Stimulated activated CD8-positive, alpha-beta memory T cell treated with anti-CD3 and anti-CD28 coated beads, Interleukin-15, amount 100 ng/mL, for 4 hours (primary cell): Measurements from ENCODE around the gene CEP112.

Source experiments
- DNase-seq, 2 donors: peaks; one replicate each; pipeline ENCODE4 v3.0.0-alpha.2; 2020; ENCODE audit warnings: low read depth in 2 of 2

CEP112 gene

DNA sequence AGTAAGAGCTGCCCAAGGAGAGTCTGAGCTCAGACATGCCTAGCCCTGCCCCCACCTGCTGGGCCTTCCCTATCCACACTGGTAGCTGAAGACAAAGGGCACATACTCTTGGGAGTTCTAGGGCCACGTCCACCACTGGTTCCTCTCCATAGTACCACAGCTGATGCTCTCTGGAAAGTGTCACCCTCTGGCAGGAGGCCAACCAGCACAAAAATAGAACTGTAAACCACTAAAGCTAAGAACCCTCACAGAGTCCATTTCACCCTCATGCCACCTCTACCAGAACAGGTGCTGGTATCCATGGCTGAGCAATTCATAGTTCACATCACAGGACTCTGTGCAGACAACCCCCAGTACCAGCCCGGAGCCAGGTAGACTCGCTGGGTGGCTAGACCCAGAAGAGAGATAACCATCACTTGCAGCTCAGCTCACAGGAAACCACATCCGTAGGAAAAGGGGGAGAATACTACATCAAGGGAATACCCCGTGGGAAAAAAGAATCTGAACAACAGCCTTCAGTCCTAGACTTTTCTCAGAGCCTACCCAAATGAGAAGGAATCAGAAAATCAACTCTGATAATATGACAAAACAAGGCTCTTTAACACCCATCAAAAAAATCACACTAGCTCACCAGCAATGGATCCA lies 115.3 kb downstream of the CEP112 start:
- DNase-seq: no peak

DNA sequence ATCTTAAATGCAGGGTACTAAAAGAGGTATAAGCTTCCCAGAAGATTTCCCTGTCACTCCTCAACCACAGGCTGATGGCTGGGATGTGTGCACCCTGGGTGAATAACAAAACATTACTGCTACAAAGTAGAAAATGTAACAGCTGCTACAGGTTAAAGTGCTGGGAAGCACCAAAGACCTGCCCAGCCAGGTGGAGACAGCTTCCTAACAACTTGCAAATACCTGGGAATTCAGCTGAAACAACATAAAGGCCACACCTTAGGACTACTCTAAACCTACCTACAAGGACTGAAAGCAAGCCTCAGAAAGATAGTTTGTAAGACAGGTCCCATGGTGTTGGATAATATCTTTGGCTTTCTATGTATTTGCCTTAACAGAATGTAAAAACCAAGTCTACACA lies 118.5 kb downstream of the CEP112 start:
- DNase-seq: no peak

- DNase-seq: no peak
Observed at GRCh38 chr17:66063686-66064085, 128.2 kb downstream of the CEP112 start.

- no peak for DNase-seq
Observed at GRCh38 chr17:66056148-66056547, 135.8 kb downstream of the CEP112 start.

- DNase-seq: no peak
Observed at GRCh38 chr17:66054242-66054641, 137.7 kb downstream of the CEP112 start.

GRCh38 chr17:66044083-66044482 lies 147.8 kb downstream of the CEP112 start:
- DNase-seq: no peak

GRCh38 chr17:66043419-66043818 lies 148.5 kb downstream of the CEP112 start:
- DNase-seq: no peak

GRCh38 chr17:66040402-66040801 lies 151.5 kb downstream of the CEP112 start:
- no peak for DNase-seq

DNA sequence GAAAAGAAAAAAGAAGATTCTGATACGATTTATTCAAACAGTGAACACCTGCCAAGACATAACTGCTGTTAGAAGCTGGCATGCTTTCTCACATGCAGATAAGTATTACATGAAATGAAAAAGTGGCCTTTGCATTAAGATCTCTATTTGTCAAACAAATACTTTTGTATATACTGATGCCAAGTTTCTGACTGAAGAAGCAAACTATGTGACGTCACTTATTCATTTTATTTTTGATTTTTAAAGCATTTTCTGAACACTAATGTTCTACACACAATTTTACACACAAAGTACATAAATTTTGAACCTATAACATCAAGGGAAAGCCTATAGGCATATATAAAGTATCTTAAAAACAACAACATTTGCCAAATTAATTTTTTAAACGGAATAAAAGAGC lies 153.8 kb downstream of the CEP112 start:
- DNase-seq: no peak

DNA sequence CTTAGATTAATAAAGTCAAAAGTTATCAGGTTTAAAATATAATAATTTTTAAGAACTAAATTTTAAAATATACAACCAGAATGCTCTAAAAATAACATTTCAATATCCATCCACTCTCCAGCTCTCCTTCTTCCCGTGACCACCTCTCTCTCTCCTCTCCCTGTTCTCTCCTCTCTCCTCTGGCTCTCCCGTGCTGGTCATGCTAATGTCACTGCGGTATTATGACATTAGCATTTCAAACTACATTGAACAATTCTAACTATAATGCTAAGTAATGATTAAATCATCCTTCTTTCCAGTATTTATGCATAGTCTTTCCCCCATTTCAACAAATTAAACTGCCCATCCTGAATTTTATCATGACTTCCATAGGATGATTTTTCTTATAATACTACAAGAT lies 154.7 kb downstream of the CEP112 start:
- no peak for DNase-seq

- no peak for DNase-seq
Observed at GRCh38 chr17:66032082-66032712, 159.7 kb downstream of the CEP112 start.

- DNase-seq: no peak
Observed at GRCh38 chr17:66025551-66025950, 166.4 kb downstream of the CEP112 start.

DNA sequence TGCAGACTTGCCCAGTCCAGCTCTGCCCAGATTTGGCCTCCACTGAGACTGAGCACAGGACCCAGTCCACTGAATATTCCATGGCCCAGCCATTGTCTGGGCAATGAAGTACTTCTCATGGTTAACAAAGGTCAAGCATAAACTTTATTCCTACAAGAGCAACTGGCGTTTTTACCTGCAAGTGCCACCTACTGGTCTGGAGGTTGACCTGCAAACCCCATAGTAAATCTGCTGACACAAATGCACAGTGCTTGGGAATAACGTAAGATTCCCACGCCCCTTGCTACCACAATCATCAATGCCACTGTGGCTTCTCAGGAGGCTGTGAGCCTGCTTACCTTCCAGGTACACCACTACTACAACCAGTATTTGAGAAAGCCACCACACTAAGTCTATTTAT lies 170.2 kb downstream of the CEP112 start:
- DNase-seq: no peak

DNA sequence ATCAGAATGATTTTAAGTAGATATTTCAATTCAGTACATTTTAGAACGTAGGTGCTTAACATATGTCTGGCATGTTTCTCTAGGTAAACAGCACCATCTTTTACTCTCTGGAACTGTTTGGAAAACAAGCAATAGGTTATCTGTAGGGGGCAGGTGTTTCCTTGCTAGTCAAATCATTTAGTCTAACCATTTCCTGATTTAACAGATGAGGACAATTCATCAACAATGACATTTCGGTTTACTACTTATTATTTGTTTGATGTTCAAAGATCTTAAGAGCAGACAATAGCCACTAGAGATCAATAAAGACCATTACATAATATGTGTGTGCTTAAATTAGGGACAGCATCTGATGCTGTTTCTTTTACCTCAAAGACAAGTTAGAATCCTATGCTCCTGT lies 173.1 kb downstream of the CEP112 start:
- no peak for DNase-seq

DNA sequence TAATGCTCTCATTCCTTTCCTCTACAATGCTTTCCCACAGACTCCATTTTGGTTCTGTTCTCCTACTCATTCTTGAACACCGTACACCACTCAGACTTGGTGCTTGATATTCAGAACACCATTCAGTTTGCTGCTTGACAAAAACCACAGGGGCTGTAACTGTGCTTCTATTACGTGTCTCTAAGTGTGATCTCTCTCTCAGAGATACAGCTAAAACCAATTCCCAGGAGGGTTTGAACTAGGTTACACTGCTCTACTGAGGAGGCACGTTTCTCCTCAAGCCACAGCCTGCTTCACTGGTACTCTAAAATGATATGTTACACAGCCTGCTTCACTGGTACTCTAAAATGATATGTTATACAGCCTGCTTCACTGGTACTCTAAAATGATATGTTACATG lies 175.7 kb downstream of the CEP112 start:
- no peak for DNase-seq

GRCh38 chr17:66008680-66009079 lies 183.3 kb downstream of the CEP112 start:
- DNase-seq: no peak

GRCh38 chr17:66006654-66007053 lies 185.3 kb downstream of the CEP112 start:
- DNase-seq: no peak

- DNase-seq: no peak
Observed at GRCh38 chr17:66002812-66003211, 189.1 kb downstream of the CEP112 start.

DNA sequence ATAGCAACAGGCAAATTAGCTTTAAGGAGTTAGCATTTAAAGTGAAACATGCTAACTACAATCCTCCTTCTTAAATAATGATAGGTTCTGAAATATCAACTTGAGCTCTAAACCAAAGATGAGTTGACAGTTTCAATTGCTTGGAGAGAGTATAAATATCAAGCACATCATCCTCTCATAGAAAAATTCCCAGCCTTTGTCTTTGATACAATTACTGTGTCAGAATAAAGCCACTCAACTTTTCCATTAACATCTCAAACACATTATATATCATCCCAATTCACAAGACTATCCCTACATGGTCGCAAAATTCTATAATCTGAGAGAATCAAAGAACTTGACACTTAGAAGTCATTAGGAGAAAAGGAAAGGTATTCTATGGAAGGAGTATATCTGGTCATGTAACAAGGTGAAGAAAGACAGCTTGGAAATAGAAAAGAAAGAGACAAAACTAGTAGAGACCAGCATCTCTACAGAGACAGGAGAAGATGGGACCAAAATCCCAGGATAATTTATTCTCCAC lies 189.8 kb downstream of the CEP112 start:
- DNase-seq: no peak

- no peak for DNase-seq
Observed at GRCh38 chr17:66000216-66000615, 191.7 kb downstream of the CEP112 start.

GRCh38 chr17:65998675-65999074 lies 193.3 kb downstream of the CEP112 start:
- no peak for DNase-seq

GRCh38 chr17:65994679-65995078 lies 197.3 kb downstream of the CEP112 start:
- DNase-seq: no peak

DNA sequence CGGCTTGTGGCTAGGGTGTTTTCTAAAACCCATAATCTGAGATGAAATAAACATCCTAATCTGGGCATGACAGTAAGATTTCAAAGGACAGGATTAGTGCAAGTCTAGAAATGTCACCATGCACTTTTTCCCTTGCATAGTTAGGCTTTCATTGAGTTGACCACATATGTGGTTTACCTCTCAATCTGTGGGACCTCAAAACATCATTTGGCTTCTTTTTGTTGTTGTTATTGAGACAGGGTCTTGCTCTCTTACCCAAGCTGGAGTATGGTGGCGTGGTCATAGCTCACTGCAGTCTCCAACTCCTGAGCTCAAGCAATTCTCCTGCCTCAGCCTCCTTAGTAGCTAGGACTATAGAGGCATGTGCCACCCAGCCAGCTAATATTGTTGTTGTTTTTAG lies 197.8 kb downstream of the CEP112 start:
- DNase-seq: no peak

DNA sequence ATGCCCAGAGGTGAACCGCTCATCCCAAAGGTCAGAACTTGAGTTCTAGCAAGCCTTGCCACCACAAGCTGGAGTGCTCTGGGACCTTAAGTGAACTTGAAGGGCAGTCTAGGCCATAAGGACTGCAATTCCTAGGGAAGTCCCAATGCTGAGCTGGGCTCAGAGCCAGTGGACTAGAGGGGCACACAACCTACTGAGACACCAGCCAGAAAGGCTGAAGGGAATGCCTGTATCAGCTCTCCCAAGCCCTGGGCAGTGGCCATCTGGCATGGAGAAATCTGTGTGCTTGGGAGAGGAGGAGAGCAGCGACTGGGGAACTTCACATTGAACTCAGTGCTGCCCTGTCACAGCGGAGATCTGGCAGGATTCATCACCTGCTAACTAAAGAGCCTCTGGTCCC lies 201.3 kb downstream of the CEP112 start:
- no peak for DNase-seq
